Ramos (cell line): Measurements from ENCODE around the gene ATG5.
"Not testable (repeated sequence)": the region's sequence is repeated elsewhere in the genome, so short reads cannot be mapped to it uniquely, and the experiment has no call there.

Experiments used
- in situ Hi-C: fragments of 300-500 bp; cut with MboI; formaldehyde crosslinking; loops from one replicate; pipeline ENCODE4 v1.14.3; 2022; ENCODE audit warnings: low sequenced_read_pairs; ENCODE audit not compliant: unreplicated experiment

The ATG5 gene

DNA sequence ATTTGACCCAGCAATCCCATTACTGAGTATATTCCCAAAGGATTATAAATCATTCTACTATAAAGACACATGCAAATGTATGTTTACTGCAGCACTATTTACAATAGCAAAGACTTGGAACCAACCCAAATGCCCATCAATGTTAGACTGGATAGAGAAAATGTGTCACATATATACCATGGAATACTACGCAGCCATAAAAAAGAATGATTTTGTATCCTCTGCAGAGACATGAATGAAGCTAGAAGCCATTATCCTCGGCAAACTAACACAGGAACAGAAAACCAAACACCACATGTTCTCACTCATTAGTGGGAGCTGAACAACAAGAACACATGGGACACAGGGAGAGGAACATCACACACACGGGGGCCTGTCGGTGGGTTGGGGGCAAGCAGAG, 57.1 kb downstream of the ATG5 start:
- in situ Hi-C loops: not testable (repeated sequence)

DNA sequence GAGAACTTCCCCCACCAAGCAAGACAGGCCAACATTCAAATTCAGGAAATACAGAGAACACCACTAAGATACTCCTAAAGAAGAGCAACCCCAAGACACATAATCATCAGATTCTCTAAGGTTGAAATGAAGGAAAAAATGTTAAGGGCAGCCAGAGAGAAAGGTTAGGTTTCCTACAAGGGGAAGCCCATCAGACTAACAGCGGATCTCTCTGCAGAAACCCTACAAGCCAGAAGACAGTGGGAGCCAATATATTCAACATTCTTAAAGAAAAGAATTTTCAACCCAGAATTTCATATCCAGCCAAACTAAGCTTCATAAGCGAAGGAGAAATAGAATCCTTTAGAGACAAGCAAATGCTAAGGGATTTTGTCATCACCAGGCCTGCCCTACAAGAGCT, 61.1 kb downstream of the ATG5 start:
- in situ Hi-C loops: not testable (repeated sequence)

DNA sequence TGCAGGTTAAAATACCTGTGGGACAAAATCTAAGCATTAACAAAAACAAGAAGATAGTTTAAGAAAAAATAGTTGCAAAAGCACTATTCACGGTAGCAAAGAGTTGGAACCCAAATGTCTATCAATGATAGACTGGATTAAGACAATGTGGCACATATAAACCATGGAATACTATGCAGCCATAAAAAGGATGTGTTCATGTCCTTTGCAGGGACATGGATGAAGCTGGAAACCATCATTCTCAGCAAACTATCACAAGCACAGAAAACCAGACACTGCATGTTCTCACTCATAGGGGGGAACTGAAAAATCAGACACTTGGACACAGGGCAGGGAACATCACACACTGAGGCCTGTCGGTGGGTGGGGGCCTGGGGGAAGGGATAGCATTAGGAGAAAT, 65.8 kb downstream of the ATG5 start:
- in situ Hi-C loops: not testable (repeated sequence)

DNA sequence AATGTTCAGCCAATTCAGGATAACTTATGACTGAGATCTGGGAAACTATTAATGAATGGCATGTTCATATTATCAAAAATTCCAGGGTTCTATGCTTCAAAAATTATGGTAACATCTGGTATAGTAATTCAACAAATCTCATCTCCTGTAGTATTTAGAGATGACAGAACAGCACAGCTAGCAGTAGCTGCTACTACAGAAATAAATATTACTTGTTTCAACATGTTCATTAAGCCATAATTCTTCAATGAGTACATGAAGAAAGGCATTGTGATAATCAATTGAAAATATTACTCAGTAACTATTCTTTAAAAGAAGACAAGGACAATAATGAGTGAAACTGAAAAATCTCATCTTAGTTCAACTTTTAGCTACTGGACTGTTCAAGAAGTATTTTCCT, 66.8 kb downstream of the ATG5 start:
- in situ Hi-C loops: no loop called here

DNA sequence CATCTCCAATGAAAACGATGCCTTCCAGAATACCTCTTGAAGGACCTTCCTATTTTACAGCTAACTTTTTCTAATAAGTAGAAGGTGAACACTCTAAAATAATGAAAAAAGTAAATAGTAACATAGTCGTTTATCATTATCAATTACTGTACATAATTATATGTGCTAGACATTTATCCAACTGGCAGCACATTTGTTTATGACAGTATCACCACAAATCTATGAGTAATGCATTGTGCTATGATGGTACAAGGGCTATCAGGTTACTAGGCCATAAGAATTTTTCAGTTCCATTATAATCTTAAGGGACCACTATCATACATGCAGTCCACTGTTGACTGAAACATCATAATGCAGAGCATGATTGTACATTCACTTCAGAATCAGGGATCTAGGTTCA, 68.4 kb downstream of the ATG5 start:
- in situ Hi-C loops: no loop called here

DNA sequence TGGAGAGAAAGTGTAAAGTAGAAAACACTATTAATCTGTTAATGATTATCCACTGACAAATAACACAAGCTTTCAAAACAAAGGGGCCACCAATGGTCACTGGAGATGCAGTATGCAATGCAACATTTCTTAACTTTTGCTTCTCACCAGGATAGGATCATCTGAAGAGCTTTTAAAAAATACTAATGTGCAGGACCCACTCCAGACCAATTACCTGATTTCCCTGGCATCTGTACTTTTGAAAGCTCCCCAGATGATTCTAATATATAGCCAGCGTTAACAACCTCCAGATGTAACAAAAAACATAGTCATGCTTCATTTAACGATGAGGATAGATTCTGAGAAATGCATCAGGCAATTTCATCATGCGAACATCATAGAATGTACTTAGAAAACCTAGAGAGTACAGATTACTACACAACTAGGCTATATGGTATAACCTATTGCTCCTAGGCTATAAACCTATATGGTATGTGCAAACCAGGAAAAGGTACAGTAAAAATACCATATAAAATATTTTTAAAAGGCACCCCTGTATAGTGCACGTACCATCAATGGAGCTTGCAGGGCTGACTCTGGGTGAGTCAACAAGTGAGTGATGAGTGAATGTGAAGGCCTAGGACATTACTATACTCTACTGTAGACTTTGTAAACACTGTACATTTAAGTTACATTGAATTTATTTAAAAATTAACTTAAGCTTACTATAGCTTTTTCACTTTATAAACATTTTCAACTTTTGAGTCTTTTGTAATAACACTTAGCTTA, 69.2 kb downstream of the ATG5 start:
- in situ Hi-C loops: no loop called here

DNA sequence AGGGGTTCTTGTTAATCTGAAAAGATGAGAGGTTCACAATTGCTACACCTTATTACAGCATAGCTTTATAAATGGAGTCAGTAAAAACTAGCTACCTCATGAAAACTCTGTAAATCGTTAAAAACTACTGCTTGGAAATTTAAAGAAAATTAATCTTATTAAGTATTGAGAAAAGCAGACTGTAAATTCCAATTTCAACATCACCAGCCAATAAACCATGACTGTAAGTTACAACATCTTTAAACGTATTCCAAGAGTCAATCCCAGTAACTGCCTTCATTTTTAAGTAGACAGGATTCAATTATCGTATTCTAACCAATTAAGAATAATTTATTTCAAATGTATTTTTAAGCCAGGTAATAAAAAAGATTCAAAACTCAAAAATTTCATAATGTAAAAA, 70.3 kb downstream of the ATG5 start:
- in situ Hi-C loops: no loop called here

DNA sequence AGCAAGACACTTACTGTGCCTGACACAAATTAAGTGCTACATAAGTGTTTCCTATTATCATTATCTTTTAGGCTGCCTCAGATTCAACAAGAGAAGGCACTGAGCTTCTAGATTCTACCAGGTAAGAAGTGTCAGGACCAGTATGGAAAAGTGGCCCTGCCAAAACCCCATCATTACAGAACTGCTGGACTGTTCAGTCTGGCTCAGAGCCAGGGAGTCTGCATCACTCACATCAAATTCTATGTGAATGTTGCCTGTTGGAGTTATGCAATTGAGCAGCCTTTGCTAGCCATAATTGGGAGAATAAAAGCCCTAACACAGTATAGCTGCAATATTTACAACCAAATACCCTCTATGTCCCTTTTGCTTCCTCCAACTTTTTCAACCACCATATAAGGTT, 70.9 kb downstream of the ATG5 start:
- in situ Hi-C loops: no loop called here

DNA sequence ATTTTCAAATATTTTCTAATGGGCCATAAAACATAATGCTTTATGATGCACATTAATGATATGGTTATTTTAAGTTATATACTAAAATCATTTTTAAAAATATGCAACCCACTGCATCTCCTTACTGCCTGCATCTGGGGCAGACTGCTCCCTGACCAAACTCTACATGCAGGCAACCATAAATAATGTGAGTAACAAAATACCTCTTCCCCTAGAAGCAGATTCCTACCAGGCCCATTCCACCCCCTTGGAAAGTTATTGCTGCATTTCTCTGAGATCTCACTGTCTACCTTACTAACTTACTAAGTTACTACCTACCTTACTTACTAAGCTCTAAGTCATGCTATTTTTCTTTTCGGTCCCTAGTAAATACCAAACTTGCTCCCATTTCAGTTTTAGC, 71.8 kb downstream of the ATG5 start:
- in situ Hi-C loops: no loop called here

DNA sequence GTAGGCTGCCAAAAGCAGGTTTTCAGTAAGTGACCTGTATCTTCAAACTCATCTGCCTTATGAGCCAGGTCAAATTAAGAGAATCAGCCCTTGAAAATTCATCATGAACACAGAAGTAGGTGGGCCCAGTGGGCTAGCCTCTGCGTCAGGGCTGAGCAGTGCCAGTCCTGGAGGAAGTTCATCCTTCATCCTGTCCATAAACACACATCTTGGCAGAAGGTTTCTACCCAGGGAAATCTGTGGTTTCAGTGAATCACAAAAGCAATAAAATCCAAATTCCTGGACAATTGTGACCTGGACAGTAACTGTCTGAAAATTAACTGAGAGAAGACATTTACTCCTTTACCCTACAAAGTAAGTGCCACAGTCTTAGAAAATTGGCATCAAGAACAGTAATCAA, 72.4 kb downstream of the ATG5 start:
- in situ Hi-C loops: no loop called here

DNA sequence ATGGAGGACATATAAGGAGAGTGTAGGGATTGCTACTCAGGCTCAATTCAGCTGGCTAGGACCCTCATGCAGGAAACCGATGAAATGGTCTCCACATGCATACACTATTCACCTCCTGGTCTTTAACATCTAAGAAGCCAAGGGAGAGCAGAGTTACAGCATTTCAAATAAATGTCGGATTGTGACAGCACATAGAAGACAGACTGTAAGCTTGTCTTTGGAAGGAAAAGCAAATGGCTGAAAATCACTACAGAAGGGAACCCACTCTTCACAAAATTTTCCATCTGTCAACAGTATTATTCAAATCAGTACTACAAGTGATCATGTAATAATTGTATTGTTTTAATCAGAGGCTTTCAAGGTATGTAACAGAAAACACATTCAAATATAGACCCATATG, 72.9 kb downstream of the ATG5 start:
- in situ Hi-C loops: no loop called here

DNA sequence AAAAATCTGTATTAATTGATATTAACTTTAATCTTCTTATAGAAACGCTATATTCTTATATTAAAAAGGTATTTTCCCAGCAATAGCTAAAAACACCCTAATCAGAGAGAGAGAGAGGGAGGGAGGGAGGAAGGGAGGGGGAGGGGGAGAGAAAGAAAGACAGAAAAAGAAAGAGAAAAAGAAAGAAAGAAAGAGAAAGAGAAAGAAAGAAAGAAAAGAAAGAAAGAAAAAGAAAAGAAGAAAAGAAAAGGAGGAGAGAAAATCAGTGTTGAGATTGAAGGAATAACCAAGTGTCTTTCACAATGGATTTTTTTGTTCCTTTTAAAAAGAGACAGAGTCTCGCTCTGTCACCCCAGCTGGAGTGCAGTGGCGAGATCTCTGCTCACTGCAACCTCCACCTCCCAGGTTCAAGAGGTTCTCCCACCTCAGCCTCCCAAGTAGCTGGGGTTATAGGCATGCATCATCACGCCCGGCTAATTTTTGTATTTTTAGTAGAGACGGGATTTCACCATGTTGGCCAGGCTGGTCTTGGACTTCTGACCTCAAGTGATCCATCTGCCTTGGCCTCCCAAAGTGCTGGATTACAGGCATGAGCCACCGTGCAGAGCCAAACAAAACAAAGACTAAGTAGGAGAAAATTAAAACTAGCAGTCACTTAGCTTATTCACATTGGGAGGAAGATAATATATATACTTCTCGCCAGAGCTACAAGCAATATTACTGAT, 73.9 kb downstream of the ATG5 start:
- in situ Hi-C loops: not testable (repeated sequence)

DNA sequence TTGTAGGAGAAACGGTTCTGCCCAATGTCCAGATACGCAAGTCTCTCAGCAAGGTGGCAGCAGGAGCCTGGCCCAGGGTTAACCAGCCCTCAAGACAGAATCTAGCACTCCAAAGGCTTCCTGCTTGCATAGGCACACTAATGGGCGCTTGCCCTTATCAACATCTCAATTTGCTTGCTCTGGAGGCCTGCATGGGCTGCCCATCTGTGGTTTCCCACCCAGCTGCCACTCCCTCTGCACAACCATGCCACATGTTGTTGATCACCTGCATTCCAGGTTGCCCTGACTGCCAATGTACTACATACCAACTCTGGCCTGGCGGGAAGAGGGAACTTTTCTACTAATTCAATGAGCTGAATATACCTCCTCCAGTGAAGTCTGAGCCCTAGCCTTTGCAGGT, 74.6 kb downstream of the ATG5 start:
- in situ Hi-C loops: no loop called here

DNA sequence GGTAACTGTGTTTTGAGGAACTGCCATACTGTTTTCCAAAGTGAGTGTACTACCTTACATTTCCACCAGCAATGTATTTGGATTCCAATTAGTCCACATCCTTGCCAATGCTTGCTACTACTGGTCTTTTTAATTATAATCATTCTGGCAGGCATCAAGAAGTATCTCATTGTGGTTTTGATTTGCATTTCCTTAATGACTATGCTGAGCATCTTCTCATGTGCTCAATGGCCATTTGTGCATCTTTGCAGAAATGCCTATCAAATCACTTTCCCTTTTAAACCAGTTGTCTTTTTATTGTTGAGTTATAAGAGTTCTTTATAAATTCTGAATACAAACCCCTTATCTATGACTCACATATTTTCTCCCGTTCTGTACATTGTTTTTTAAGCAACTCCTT, 75.9 kb downstream of the ATG5 start:
- in situ Hi-C loops: no loop called here

DNA sequence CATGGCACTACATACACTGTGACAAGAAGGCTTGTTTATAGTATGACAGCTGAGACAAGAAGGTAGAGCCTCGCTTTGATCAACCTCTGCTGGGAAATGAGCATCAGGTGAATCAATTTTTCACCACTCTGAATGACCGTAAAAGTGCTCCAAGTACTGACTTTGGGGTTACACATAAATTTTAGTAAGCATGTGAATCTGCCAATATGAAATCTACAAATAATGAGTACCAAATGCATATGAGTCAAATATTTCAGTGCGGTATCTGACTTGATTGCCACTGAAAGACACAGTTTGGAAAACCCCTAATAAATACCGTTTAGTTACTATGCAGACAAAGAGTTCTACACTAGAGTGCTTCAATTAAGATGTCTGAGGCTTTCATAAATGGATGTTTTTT, 77.8 kb downstream of the ATG5 start:
- in situ Hi-C loops: no loop called here

DNA sequence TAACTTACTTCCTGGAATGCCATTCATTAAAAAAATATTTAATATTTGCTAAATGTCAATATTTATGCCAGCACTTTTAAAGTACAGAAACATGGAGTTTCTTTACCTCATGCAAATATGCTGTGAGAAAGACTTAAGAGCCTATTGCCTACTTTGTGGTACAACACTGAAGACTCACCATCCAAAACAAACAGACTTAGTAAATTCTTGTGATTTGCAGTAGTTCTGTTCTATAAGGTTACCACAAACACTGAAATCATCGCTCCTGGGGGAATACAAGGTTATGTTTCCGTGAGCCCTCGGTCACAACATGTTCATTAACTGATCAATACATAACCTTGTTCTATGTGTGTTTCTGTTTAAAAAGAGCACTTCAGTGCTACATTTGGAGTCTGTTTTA, 78.3 kb downstream of the ATG5 start:
- in situ Hi-C loops: no loop called here

DNA sequence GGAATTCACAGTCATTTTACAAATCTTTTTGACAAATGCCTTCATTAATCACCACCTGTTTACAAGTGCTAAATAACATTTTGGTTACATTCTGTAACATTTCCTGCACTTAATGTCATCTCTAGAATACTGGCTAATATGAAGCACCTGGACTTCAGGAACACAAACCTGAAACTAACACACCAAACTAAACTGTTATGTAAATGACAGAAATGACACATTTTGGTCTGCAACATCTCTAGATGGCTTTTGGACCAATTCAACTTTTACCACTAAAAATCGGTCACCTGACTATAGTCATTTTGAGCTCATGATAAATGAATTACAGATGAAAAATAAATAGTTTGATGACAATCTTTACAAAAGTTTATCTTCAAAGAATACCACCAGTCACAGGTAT, 80.6 kb downstream of the ATG5 start:
- in situ Hi-C loops: no loop called here

DNA sequence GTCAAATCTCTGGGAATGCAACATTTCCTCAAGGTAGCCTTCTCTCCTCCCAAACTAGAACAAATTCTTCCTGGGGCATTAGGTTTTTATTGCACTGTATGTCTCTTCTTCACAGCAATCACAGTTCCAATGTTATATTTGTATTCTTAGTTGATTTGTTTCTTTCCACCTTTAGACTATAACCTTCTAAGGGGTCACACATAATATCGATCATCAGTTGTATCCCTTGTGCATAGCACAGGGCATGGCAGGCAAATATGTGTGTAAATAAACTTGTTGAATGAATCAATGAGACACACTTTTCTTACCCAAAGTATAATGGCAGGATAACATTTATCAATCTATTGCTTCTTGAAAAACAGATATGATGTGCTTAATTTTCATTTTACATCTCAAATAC, 81.0 kb downstream of the ATG5 start:
- in situ Hi-C loops: no loop called here

DNA sequence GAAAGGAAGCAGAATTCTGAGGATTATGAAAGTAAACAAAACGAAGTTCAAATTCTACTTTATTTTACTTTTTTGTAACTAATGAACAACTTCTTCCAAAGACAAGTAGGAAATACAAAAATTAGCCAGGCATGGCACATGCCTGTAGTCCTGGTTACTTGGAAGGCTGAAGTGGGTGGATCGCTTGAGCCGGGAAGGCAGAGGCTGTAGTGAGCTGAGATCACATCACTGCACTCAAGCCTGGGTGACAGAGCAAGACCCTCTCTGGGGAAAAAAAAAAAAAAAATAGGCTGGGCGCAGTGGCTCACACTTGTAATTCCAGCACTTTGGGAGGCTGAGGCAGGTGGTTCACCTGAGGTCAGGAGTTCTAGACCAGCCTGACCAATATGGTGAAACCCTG, 82.3 kb downstream of the ATG5 start:
- in situ Hi-C loops: no loop called here

DNA sequence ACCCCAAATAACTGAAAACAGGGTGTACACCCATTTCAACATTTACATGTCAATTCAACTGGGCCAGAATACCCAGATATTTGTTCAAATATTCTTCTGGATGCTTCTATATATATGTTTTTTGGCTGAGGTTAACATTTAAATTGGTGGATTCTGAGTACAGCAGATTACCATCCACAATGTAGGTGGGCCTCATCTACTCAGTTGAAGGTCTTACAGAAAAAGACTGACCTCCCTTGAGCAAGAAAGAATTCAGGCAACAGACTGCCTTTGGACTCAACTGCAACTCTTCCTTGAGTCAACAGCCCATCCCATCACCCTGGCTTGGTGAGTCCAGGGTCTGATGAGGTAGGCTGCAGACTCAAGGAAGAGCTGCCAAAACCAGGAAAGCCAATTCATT, 84.1 kb downstream of the ATG5 start:
- in situ Hi-C loops: no loop called here

DNA sequence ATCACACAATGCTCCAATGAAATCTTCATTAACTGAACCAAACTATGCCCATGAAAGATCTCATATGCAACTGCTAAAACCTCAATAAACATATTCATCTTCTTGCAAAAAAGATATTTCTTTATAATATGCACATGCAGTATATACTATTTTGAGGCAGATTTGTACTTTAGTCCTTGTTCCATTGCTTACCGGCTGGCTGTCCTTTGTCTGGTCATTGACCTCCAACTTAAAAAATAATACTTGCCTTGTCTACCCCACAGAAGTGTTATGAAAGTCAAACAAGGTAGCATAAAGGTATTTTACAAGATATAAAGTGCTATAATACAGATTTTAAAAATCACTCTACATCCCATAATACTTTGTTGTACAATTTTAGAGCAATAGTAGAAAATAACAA, 88.3 kb downstream of the ATG5 start:
- in situ Hi-C loops: no loop called here

DNA sequence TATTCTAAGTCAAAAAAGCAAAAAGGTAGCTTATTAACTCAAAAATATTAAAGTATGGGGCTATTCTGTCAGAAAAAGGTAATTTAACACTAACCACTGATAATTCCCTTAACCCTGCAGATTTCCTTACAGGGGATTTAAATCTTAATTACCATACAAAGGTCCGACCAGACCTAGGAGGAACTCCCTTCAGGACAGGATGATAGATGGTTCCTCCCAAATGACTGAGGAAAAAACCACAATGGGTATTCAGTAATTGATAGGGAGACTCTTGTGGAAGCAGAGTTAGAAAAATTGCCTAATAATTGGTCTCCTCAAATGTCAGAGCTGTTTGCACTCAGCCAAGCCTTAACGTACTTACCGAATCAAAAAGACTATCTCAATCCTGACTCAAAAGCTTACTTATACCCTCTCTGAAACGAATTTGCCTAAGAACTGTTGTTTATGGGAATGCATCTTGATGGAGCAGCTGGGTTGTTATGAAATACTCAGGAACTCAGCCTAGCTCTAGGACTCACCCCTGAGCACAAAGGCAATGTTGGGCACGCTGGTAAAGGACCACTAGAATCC, 95.6 kb downstream of the ATG5 start:
- in situ Hi-C loops: loop anchor here (10.0 kb wide), 1 partner anchor 495 kb away; no protein-coding TSS in a partner anchor
